H9 (cell line): Measurements from ENCODE around the gene R3HDM2. TPM values are rescaled to one million over a fixed set of nuclear protein-coding genes. Genes with fewer than 3 reads are reported as not detected.
"Not testable (repeated sequence)": the region's sequence is repeated elsewhere in the genome, so short reads cannot be mapped to it uniquely, and the experiment has no call there.

Source experiments
- DNase-seq: peaks from one replicate; pipeline ENCODE4 v3.0.0-alpha.2; 2017
- H2AFZ ChIP-seq: one replicate; pipeline ENCODE4 v1.6.1; 2013; ENCODE audit warnings: mild to moderate bottlenecking, low read length, control low read depth, moderate library complexity
- H2AK5ac ChIP-seq: 2 replicates; pipeline ENCODE4 v1.6.1; 2013; ENCODE audit warnings: low read length, control low read depth, mixed read lengths; ENCODE audit not compliant: insufficient read length
- H2BK120ac ChIP-seq: one replicate; pipeline ENCODE4 v1.6.1; 2013; ENCODE audit warnings: low read depth, mild to moderate bottlenecking, low read length, control low read depth, inconsistent platforms; ENCODE audit not compliant: poor library complexity, severe bottlenecking
- H2BK12ac ChIP-seq: 2 replicates; pipeline ENCODE4 v1.6.1; 2013; ENCODE audit warnings: low read length, control low read depth, mixed read lengths, low read depth; ENCODE audit not compliant: insufficient read length
- H2BK15ac ChIP-seq: 2 replicates; pipeline ENCODE4 v1.6.1; 2013; ENCODE audit warnings: low read depth, low read length, control low read depth
- H2BK20ac ChIP-seq: one replicate; pipeline ENCODE4 v1.6.1; 2013; ENCODE audit warnings: low read depth, mild to moderate bottlenecking, low read length, control low read depth, inconsistent platforms; ENCODE audit not compliant: poor library complexity, severe bottlenecking
- H2BK5ac ChIP-seq: 2 replicates; pipeline ENCODE4 v1.6.1; 2013; ENCODE audit warnings: low read length, control low read depth, mixed read lengths; ENCODE audit not compliant: insufficient read length
- H3K14ac ChIP-seq: 2 replicates; pipeline ENCODE4 v1.6.1; 2013; ENCODE audit warnings: low read length, control low read depth; ENCODE audit not compliant: insufficient read depth
- H3K18ac ChIP-seq: 2 replicates; pipeline ENCODE4 v1.6.1; 2013; ENCODE audit warnings: low read depth, mild to moderate bottlenecking, mixed read lengths, low read length, control low read depth; ENCODE audit not compliant: insufficient read length
- H3K23ac ChIP-seq: 2 replicates; pipeline ENCODE4 v1.6.1; 2013; ENCODE audit warnings: low read length, control low read depth, mixed read lengths, low read depth; ENCODE audit not compliant: insufficient read length
- H3K23me2 ChIP-seq: 2 replicates; pipeline ENCODE4 v1.6.1; 2013; ENCODE audit warnings: low read depth, mild to moderate bottlenecking, mixed read lengths, low read length, control low read depth; ENCODE audit not compliant: insufficient read length, poor library complexity, severe bottlenecking
- H3K27ac ChIP-seq: 2 replicates; pipeline ENCODE4 v1.5.1; 2013; ENCODE audit warnings: low read length, control low read depth, mixed read lengths, low read depth; ENCODE audit not compliant: insufficient read length
- H3K27me3 ChIP-seq: 2 replicates; pipeline ENCODE4 v1.6.1; 2013; ENCODE audit warnings: low read length, control low read depth, inconsistent platforms; ENCODE audit not compliant: insufficient read depth
- H3K4ac ChIP-seq: 2 replicates; pipeline ENCODE4 v1.6.1; 2013; ENCODE audit warnings: low read depth, mild to moderate bottlenecking, control low read depth, inconsistent platforms, low read length, moderate library complexity
- H3K4me1 ChIP-seq: 2 replicates; pipeline ENCODE4 v1.6.1; 2013; ENCODE audit warnings: low read length, control low read depth, inconsistent platforms; ENCODE audit not compliant: insufficient read depth
- H3K4me2 ChIP-seq: 2 replicates; pipeline ENCODE4 v1.6.1; 2013; ENCODE audit warnings: low read length, control low read depth, mixed read lengths; ENCODE audit not compliant: insufficient read length, insufficient read depth
- H3K56ac ChIP-seq: 2 replicates; pipeline ENCODE4 v1.6.1; 2013; ENCODE audit warnings: low read depth, mild to moderate bottlenecking, mixed read lengths, low read length, control low read depth; ENCODE audit not compliant: insufficient read length
- H3K79me1 ChIP-seq: 2 replicates; pipeline ENCODE4 v1.6.1; 2013; ENCODE audit warnings: low read depth, mild to moderate bottlenecking, moderate library complexity, low read length, control low read depth, inconsistent platforms; ENCODE audit not compliant: insufficient read depth, poor library complexity, severe bottlenecking
- H3K79me2 ChIP-seq: 2 replicates; pipeline ENCODE4 v1.6.1; 2013; ENCODE audit warnings: low read length, control low read depth, inconsistent platforms; ENCODE audit not compliant: insufficient read depth
- H3K9ac ChIP-seq: 2 replicates; pipeline ENCODE4 v1.6.1; 2013; ENCODE audit warnings: low read length, control low read depth, mixed read lengths; ENCODE audit not compliant: insufficient read length; ENCODE audit errors: extremely low read depth
- H3K9me3 ChIP-seq: one replicate; pipeline ENCODE4 v1.6.1; 2013; ENCODE audit warnings: low read depth, low read length, inconsistent platforms; ENCODE audit not compliant: control insufficient read depth
- H3T11ph ChIP-seq: one replicate; pipeline ENCODE4 v1.6.1; 2013; ENCODE audit warnings: mild to moderate bottlenecking, low read length, control low read depth, inconsistent platforms
- H4K20me1 ChIP-seq: one replicate; pipeline ENCODE4 v1.6.1; 2013; ENCODE audit not compliant: control insufficient read depth, insufficient read length, insufficient read depth
- H4K5ac ChIP-seq: 2 replicates; pipeline ENCODE4 v1.6.1; 2013; ENCODE audit warnings: low read depth, mild to moderate bottlenecking, mixed read lengths, low read length, control low read depth; ENCODE audit not compliant: insufficient read length
- H4K8ac ChIP-seq: replicated peaks from 2 replicates; pipeline ENCODE4 v1.6.1; 2013; ENCODE audit warnings: low read length, control low read depth, mixed read lengths, low read depth; ENCODE audit not compliant: insufficient read length
- H4K91ac ChIP-seq: 2 replicates; pipeline ENCODE4 v1.6.1; 2013; ENCODE audit warnings: low read depth, mild to moderate bottlenecking, moderate library complexity, mixed read lengths, low read length, control low read depth; ENCODE audit not compliant: insufficient read length
- H3K27ac Mint-ChIP-seq, 3 experiments: 2 replicates in 2 of 3; 3 replicates in 1 of 3; pipeline ENCODE4 v1.8.0; 2020 to 2021; ENCODE audit warnings: mixed read lengths in 3 of 3, mild to moderate bottlenecking in 1 of 3, moderate library complexity in 1 of 3
- H3K27me3 Mint-ChIP-seq: 2 replicates; pipeline ENCODE4 v1.8.0; 2021; ENCODE audit warnings: low read depth, mild to moderate bottlenecking, moderate library complexity, mixed read lengths
- H3K36me3 Mint-ChIP-seq, 3 experiments: 2 replicates in 2 of 3; 3 replicates in 1 of 3; pipeline ENCODE4 v1.8.0; 2020 to 2021; ENCODE audit warnings: low read depth in 3 of 3, mixed read lengths in 3 of 3; ENCODE audit not compliant: insufficient read depth in 1 of 3
- H3K4me1 Mint-ChIP-seq, 2 experiments: 2 replicates each; pipeline ENCODE4 v1.8.0; 2020; ENCODE audit warnings: mixed read lengths in 2 of 2
- H3K4me3 Mint-ChIP-seq, 2 experiments: 2 replicates in 1 of 2; 3 replicates in 1 of 2; pipeline ENCODE4 v1.8.0; 2020 to 2021; ENCODE audit warnings: mild to moderate bottlenecking in 2 of 2, mixed read lengths in 2 of 2, moderate library complexity in 1 of 2
- H3K9me3 Mint-ChIP-seq, 2 experiments: 2 replicates in 1 of 2; 3 replicates in 1 of 2; pipeline ENCODE4 v1.8.0; 2020; ENCODE audit warnings: mild to moderate bottlenecking in 2 of 2, mixed read lengths in 2 of 2, moderate library complexity in 1 of 2
- CTCF ChIP-seq: fragments of 200-600 bp; sonication (generic); conservative IDR thresholded peaks from 3 replicates; pipeline ENCODE4 v1.8.0; 2021; ENCODE audit warnings: antibody characterized with exemption, mild to moderate bottlenecking
- WGBS: extraction: QIAGEN DNeasy Blood & Tissue Kit; methylation state at CpG from one replicate; pipeline ENCODE4 v1.1.7; 2013; ENCODE audit warnings: missing lambda C conversion rate, low lambda C conversion rate, mixed read lengths; ENCODE audit not compliant: insufficient read length; ENCODE audit errors: extremely low coverage; 5-methylcytosine and 5-hydroxymethylcytosine counted together
- total RNA-seq: library from RNA; stranded (reverse); gene quantifications from 2 replicates; pipeline ENCODE4 v1.2.1, GENCODE V29; 2021

Gene R3HDM2
- total RNA-seq, 1 experiment from 2014 or later = 43.9 TPM

GRCh38 chr12:57415088-57415487 lies 15.8 kb downstream of the R3HDM2 start:
- Mint-ChIP-seq H3K36me3 (no peaks in the 10 kb centered on the region), H3K4me1 (peaks cover 11 to 15% of the 10 kb centered on the region in 2 experiments), H3K4me3 (no peak overlapping the region), H3K27ac (peak overlapping the region in 1 of 3 experiments; percentile 71; a peak in 2 of 7 replicates), H3K9me3 (no peaks in the 10 kb centered on the region), H3K27me3 (no peaks in the 10 kb centered on the region)
- H4K91ac ChIP-seq = no peak overlapping the region
- H3K14ac ChIP-seq = no peak overlapping the region
- no CpG with 5 or more reads among the region's 2 CpGs for WGBS
- no peak overlapping the region for H2BK12ac ChIP-seq
- no peak overlapping the region for H3K9ac ChIP-seq
- H3K9me3 ChIP-seq = no peaks in the 10 kb centered on the region
- no peak overlapping the region for H4K8ac ChIP-seq
- H3K18ac ChIP-seq = no peak overlapping the region
- no peak overlapping the region for H2BK15ac ChIP-seq
- H3K4ac ChIP-seq = no peak overlapping the region
- no peaks in the 10 kb centered on the region for H4K20me1 ChIP-seq
- DNase-seq = no peak
- no peak overlapping the region for H2BK5ac ChIP-seq
- H2BK20ac ChIP-seq = no peak overlapping the region
- no peak for TF ChIP-seq CTCF
- no peak overlapping the region for H3K27ac ChIP-seq
- no peak overlapping the region for H2AK5ac ChIP-seq
- H3K56ac ChIP-seq = no peak overlapping the region
- peaks cover 2% of the 10 kb centered on the region for H3K79me1 ChIP-seq
- no peaks in the 10 kb centered on the region for H3K27me3 ChIP-seq
- peaks cover 2% of the 10 kb centered on the region; the same call in 1 of the 2 replicates for H3K79me2 ChIP-seq
- no peak overlapping the region for H3T11ph ChIP-seq
- H2AFZ ChIP-seq = no peak overlapping the region
- no peaks in the 10 kb centered on the region for H3K23me2 ChIP-seq
- no peak overlapping the region for H2BK120ac ChIP-seq
- H4K5ac ChIP-seq = no peak overlapping the region
- no peaks in the 10 kb centered on the region for H3K4me1 ChIP-seq
- H3K23ac ChIP-seq = no peak overlapping the region
- H3K4me2 ChIP-seq = no peak overlapping the region

GRCh38 chr12:57414160-57414559 lies 16.7 kb downstream of the R3HDM2 start:
- not testable (repeated sequence) for H2BK20ac ChIP-seq, H3K4me3 Mint-ChIP-seq, H4K5ac ChIP-seq, H3K18ac ChIP-seq, H3K23me2 ChIP-seq, H4K20me1 ChIP-seq, H3K4me2 ChIP-seq, H2AK5ac ChIP-seq, H3K36me3 Mint-ChIP-seq, H3K27ac ChIP-seq, H3K9me3 Mint-ChIP-seq, H3K9me3 ChIP-seq, H3K4ac ChIP-seq, H4K91ac ChIP-seq, H3K79me1 ChIP-seq, H3K27me3 Mint-ChIP-seq, H2AFZ ChIP-seq, H3T11ph ChIP-seq, H3K79me2 ChIP-seq, H2BK15ac ChIP-seq, H3K23ac ChIP-seq, H3K9ac ChIP-seq, H2BK5ac ChIP-seq, H3K14ac ChIP-seq, H4K8ac ChIP-seq, H3K27me3 ChIP-seq, H3K4me1 ChIP-seq, H3K56ac ChIP-seq, H2BK120ac ChIP-seq, H3K27ac Mint-ChIP-seq, DNase-seq, H2BK12ac ChIP-seq
- peaks cover 11 to 15% of the 10 kb centered on the region in 2 experiments for H3K4me1 Mint-ChIP-seq
- no CpG with 5 or more reads among the region's 6 CpGs for WGBS
